Measurements from ENCODE around the gene GFRA1.

GFRA1 gene

DNA sequence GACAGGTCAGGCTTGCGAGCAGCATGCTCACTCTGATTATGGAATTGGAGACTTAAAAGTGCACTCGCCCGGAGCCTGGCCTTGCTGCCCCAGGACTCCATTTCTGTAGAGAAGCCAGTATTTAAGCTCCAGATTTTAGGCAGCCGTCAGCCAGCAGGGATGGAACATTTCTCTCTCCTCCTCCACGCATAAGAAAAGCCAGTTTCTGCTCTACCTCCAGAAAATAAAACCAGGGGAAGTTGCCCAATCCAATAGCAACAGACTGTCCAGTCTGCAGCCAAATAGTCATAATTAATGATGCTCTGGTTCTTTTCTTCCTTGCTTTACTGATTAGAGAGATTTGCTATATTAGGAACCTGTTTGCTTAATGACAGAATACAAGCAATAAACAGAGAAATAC, 203.2 kb downstream of the GFRA1 start:
- no peak overlapping the region for H3K4me3 ChIP-seq (ENCODE audit: low read depth, low read length)
- no peak for TF ChIP-seq POLR2A (IDR thresholded peaks at IDR 0.05; ENCODE audit: extremely low read depth, insufficient read length)
- no peak for TF ChIP-seq MYC (IDR thresholded peaks at IDR 0.05; ENCODE audit: low read depth, low read length)
- TF ChIP-seq CTCF (IDR thresholded peaks at IDR 0.05; ENCODE audit: low read depth, low read length), result no peak
- no peak for TF ChIP-seq MAX (IDR thresholded peaks at IDR 0.05; ENCODE audit: low read depth, low read length)
- no peak for DNase-seq (ENCODE audit: low read depth)

DNA sequence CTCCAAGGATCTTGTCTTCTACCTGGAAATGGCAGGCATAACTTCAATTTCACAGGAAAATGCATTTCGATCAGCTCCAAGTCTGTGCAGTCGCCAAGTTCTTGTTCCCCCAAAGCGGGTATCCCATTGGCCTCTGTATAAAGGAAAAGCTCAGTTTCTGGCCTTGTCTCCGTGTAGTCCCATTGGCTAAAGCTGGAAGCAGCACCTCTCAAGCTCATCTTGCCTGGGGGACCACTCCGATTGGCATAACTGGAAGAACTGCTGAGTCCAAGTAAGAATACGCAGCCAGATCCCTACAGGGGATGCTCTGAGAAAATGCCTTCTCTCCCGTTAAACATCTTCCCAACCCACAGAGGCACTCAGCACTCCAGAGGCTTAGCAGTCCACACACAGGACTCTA, 205.2 kb downstream of the GFRA1 start:
- DNase-seq (ENCODE audit: low read depth), result no peak
- H3K4me3 ChIP-seq (ENCODE audit: low read depth, low read length), result no peak overlapping the region
- TF ChIP-seq CTCF (IDR thresholded peaks at IDR 0.05; ENCODE audit: low read depth, low read length) (no peak), MYC (IDR thresholded peaks at IDR 0.05; ENCODE audit: low read depth, low read length) (no peak), MAX (IDR thresholded peaks at IDR 0.05; ENCODE audit: low read depth, low read length) (no peak), POLR2A (IDR thresholded peaks at IDR 0.05; ENCODE audit: extremely low read depth, insufficient read length) (no peak)

- DNase-seq (ENCODE audit: low read depth), result no peak
- TF ChIP-seq MAX (IDR thresholded peaks at IDR 0.05; ENCODE audit: low read depth, low read length) (no peak), MYC (IDR thresholded peaks at IDR 0.05; ENCODE audit: low read depth, low read length) (no peak), POLR2A (IDR thresholded peaks at IDR 0.05; ENCODE audit: extremely low read depth, insufficient read length) (no peak), CTCF (IDR thresholded peaks at IDR 0.05; ENCODE audit: low read depth, low read length) (no peak)
- H3K4me3 ChIP-seq (ENCODE audit: low read depth, low read length), result no peak overlapping the region
Observed at GRCh38 chr10:116063107-116063506, 209.9 kb downstream of the GFRA1 start.

GRCh38 chr10:116060864-116061263, 212.1 kb downstream of the GFRA1 start:
- H3K4me3 ChIP-seq (ENCODE audit: low read depth, low read length), result no peak overlapping the region
- no peak for TF ChIP-seq CTCF (IDR thresholded peaks at IDR 0.05; ENCODE audit: low read depth, low read length)
- no peak for TF ChIP-seq POLR2A (IDR thresholded peaks at IDR 0.05; ENCODE audit: extremely low read depth, insufficient read length)
- no peak for TF ChIP-seq MAX (IDR thresholded peaks at IDR 0.05; ENCODE audit: low read depth, low read length)
- no peak for TF ChIP-seq MYC (IDR thresholded peaks at IDR 0.05; ENCODE audit: low read depth, low read length)
- DNase-seq (ENCODE audit: low read depth), result no peak

DNA sequence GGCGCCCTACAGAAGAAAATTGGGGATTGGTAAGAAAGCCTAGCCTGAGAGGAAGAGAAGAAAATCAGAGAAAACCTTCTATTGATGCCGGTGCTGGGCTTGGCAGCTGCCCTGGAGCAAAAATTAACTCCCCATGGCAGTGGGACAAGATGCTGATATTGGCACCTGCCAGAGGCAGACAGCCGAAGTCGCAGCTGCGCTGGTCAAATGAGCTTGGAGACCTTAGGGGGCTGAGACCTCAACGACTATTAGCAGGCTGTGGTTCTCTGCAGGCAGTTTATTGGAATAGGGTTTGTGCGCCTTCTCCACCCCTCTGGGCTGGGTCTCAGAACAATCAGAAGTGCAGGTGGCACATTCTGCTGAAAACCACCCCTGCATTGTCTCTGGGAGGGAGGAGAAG, 213.7 kb downstream of the GFRA1 start:
- DNase-seq (ENCODE audit: low read depth), result no peak
- no peak overlapping the region for H3K4me3 ChIP-seq (ENCODE audit: low read depth, low read length)
- no peak for TF ChIP-seq POLR2A (IDR thresholded peaks at IDR 0.05; ENCODE audit: extremely low read depth, insufficient read length)
- no peak for TF ChIP-seq MYC (IDR thresholded peaks at IDR 0.05; ENCODE audit: low read depth, low read length)
- TF ChIP-seq MAX (IDR thresholded peaks at IDR 0.05; ENCODE audit: low read depth, low read length), result no peak
- no peak for TF ChIP-seq CTCF (IDR thresholded peaks at IDR 0.05; ENCODE audit: low read depth, low read length)

All from NB4 (cell line).